ENCODE results near the gene PLA2G4E.

DNA sequence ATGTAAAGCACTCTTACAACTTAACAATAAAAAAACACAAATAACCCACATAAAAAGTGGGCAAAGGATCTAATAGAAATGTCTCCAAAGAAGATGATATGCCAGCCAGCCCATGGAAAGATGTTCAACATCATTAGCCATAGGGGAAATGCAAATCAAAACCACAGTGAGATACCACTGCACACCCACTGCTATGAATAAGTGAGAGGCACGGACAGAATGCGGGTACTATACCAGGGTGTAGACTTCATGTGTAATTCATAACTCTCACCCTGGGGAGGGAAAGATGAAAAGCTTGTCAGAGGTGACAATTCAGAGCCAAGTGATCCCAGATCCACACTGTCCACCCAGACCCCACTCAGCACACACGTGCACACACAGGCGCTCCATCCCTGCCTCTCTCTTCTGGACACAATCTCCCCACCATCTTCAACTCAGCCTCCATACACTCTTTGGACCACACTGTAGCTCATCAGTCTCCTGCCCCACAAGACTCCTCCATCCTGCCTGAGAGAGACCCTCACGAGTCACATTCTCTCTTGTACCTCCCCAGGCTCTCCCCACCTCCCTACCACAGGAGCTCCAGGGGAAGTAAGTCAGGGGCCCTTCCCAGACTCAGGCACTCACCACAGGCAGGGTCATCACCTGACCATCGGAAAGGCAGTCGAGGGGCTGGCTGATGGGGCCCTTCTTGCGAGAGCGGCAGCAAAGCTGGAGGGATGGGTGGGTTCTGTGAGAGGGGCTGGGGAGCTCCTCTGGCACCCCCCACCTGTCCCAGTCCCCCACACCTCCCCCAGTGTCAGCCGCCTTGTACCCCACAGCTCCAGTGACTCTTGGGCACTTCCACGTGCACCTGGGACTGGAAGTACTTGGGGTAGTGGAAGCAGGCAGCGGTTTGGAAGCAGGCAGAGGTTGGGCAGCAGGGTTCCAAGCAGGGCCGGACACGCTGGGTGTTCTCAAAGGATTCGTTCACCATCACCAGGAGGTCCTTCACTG lies 21.3 kb downstream of the PLA2G4E start:
- TF ChIP-seq CTCF (conservative IDR thresholded peaks at IDR 0.05; ENCODE audit: low read depth, low read length) (no peak), EZH2 (IDR thresholded peaks at IDR 0.05; ENCODE audit: borderline replicate concordance, low read depth, low read length, poor library complexity, severe bottlenecking) (no peak)
